Heart right ventricle (tissue), 16 donors: ENCODE results near the gene CCDC102A. TPM values are rescaled to one million over a fixed set of nuclear protein-coding genes. Genes with fewer than 3 reads are reported as not detected.

Experiments
- ATAC-seq, 8 donors: fragments of 200-7000 bp; cut with Tn5 transposase; one replicate each; pipeline ENCODE4 v1.9.1; 2020; ENCODE audit warnings: mild to moderate bottlenecking in 8 of 8, moderate library complexity in 8 of 8, moderate number of reproducible peaks in 1 of 8
- DNase-seq, 2 donors: peaks; one replicate each; pipeline ENCODE4 v3.0.0-alpha.2; 2020
- H3K27ac ChIP-seq, 10 donors: fragments of 200-600 bp; sonication (generic) in 2 of 10; one replicate each; pipeline versions ENCODE4 v1.5.0 to v1.8.0; 2020 to 2022; ENCODE audit warnings: mild to moderate bottlenecking in 3 of 10
- H3K27me3 ChIP-seq, 7 donors: fragments of 200-600 bp; one replicate each; pipeline ENCODE4 v1.8.0; 2021 to 2022; ENCODE audit warnings: mild to moderate bottlenecking in 2 of 7
- H3K36me3 ChIP-seq, 9 donors: fragments of 200-600 bp; sonication (generic) in 1 of 9; one replicate each; pipeline versions ENCODE4 v1.5.0 to v1.8.0; 2020 to 2022; ENCODE audit warnings: mild to moderate bottlenecking in 2 of 9
- H3K4me1 ChIP-seq, 9 donors: fragments of 200-600 bp; sonication (generic) in 1 of 9; one replicate each; pipeline versions ENCODE4 v1.5.0 to v1.8.0; 2020 to 2022; ENCODE audit warnings: mild to moderate bottlenecking in 4 of 9
- H3K4me3 ChIP-seq, 10 donors: fragments of 200-600 bp; sonication (generic) in 2 of 10; one replicate each; pipeline versions ENCODE4 v1.5.0 to v1.8.0; 2020 to 2022; ENCODE audit warnings: mild to moderate bottlenecking in 7 of 10, moderate library complexity in 2 of 10
- H3K9me3 ChIP-seq, 11 donors: fragments of 200-600 bp in 10 of 11; sonication (generic) in 2 of 11; one replicate each; pipeline versions ENCODE4 v1.5.0 to v1.8.0; 2013 to 2022; ENCODE audit warnings: mild to moderate bottlenecking in 2 of 11, control low read depth in 1 of 11, moderate library complexity in 1 of 11
- CTCF ChIP-seq, 9 donors: fragments of 200-600 bp; sonication (generic) in 2 of 9; IDR thresholded peaks; one replicate each; pipeline versions ENCODE4 v1.5.0 to v1.8.0; 2021 to 2022; ENCODE audit warnings: antibody characterized with exemption in 9 of 9, mild to moderate bottlenecking in 5 of 9, moderate library complexity in 1 of 9
- WGBS, 2 donors: extraction: QIAGEN DNeasy Blood & Tissue Kit; methylation state at CpG; one replicate each; pipeline ENCODE4 v1.1.7; 2013; ENCODE audit warnings: inconsistent platforms in 1 of 2; 5-methylcytosine and 5-hydroxymethylcytosine counted together
- intact Hi-C, 10 donors: fragments of 100-400 bp; cut with DNase I; formaldehyde crosslinking; loops; one replicate each; pipeline versions ENCODE4 v1.11.1 to v1.14.2; 2022
- polyA plus RNA-seq, 2 donors: library from polyadenylated mRNA; stranded (reverse); fragments of 200-250 nt; gene quantifications; one replicate each; pipeline ENCODE4 v1.2.3, GENCODE V29; 2013
- total RNA-seq, 10 donors: library from RNA; stranded (reverse); fragmentation: NEBNext Ultra II Directional in 3 of 10; extraction: Animal tissue kit (Norgen Biotek cat#: 25700) in 3 of 10; gene quantifications; one replicate each; pipeline versions ENCODE4 v1.2.1 to v1.2.4, GENCODE V29; 2021 to 2023
- donor health status: Arrhythmogenic right ventricular cardiomyopathy.
- donor health status: ischemic (EF 13 %, LVEDD 7.1; RV severe dilation, severe dysfunction).
- donor health status: healthy with polysubstance abuse.
- donor health status: DM: no; HTN: yes; CAD: no.
- donor health status: DM: no; HTN: no; CAD: no.
- donor health status: ischemic (EF 25% LVEDD 6.9; RV normal size, moderate dysfunction).
- donor health status: ischemic (EF 25% LVEDD 5.7; RV mildly dilated, moderate dysfunction).
- donor health status: healthy.
- donor health status: DM: yes; HTN: yes; CAD: no.
- donor health status: Ischemic cardiomyopathy.
- donor health status: ischemic (EF 35%, LVEDD 5.7; RV mildly dilated, moderate dysfunction).
- donor health status: nonischemic (EF 11% LVEDD 7.7; RV severe dilation, severe dysfunction).
- donor health status: DM: yes; HTN: yes; CAD: no.
- donor health status: PGD.
- donor health status: ischemic (EF 29% LVEDD 5.4; RV normal size, mild dysfunction).
- donor health status: nonischemic (EF 23%, LVEDD 6.1; RV moderate dilation, normal function).

Gene CCDC102A
- total and polyA plus RNA-seq, 12 donors, result 3.1 to 10.2 (median 5.1) TPM

GRCh38 chr16:57532266-57532625 is 4.1 kb downstream of the CCDC102A start:
- peaks cover 0 to 11% (median 0%) of the 10 kb centered on the region in 9 donors for H3K36me3 ChIP-seq
- intact Hi-C loops, result loop anchor here in 1 of 10 donors (5.0 kb wide), 1 partner anchor 45 kb away; the partner anchor contains the start of gene DOK4
- H3K4me3 ChIP-seq, result no peak overlapping the region
- H3K4me1 ChIP-seq, result peaks cover 7 to 64% (median 45%) of the 10 kb centered on the region in 9 donors
- no peak for TF ChIP-seq CTCF (IDR thresholded peaks at IDR 0.05)
- H3K27ac ChIP-seq, result no peak overlapping the region
- H3K9me3 ChIP-seq, result no peaks in the 10 kb centered on the region
- 89 to 90% methylated on average over 7 of the region's 7 CpGs for WGBS, 2 donors
- ATAC-seq, result no peak
- DNase-seq, result no peak
- peaks cover 0 to 42% (median 0%) of the 10 kb centered on the region in 7 donors for H3K27me3 ChIP-seq

GRCh38 chr16:57531635-57532265 is 4.6 kb downstream of the CCDC102A start:
- DNase-seq (peak in 1 of 2 donors; percentile 2), ATAC-seq (no peak)
- Histone ChIP-seq H3K4me1 (peaks cover 7 to 59% (median 40%) of the 10 kb centered on the region in 9 donors), H3K4me3 (no peak overlapping the region), H3K27ac (no peak overlapping the region), H3K9me3 (no peaks in the 10 kb centered on the region), H3K36me3 (peaks cover 0 to 16% (median 0%) of the 10 kb centered on the region in 9 donors), H3K27me3 (peaks cover 0 to 41% (median 0%) of the 10 kb centered on the region in 7 donors)
- intact Hi-C loops, result loop anchor here in 1 of 10 donors (5.0 kb wide), 1 partner anchor 44 kb away; the partner anchor contains the start of gene DOK4
- 90 to 91% methylated on average over 8 of the region's 8 CpGs for WGBS, 2 donors
- no peak for TF ChIP-seq CTCF (IDR thresholded peaks at IDR 0.05)

GRCh38 chr16:57531253-57531575 is 5.2 kb downstream of the CCDC102A start:
- WGBS, 2 donors, result 88 to 92% methylated on average over 3 of the region's 3 CpGs
- H3K36me3 ChIP-seq, result peaks cover 0 to 19% (median 0%) of the 10 kb centered on the region in 9 donors
- peaks cover 7 to 55% (median 38%) of the 10 kb centered on the region in 9 donors for H3K4me1 ChIP-seq
- intact Hi-C loops, result loop anchor here in 1 of 10 donors (5.0 kb wide), 1 partner anchor 44 kb away; the partner anchor contains the start of gene DOK4
- ATAC-seq (no peak), DNase-seq (peak in 1 of 2 donors; percentile 5)
- no peak for TF ChIP-seq CTCF (IDR thresholded peaks at IDR 0.05)
- H3K27me3 ChIP-seq, result peaks cover 0 to 36% (median 0%) of the 10 kb centered on the region in 7 donors
- no peak overlapping the region for H3K4me3 ChIP-seq
- H3K9me3 ChIP-seq, result no peaks in the 10 kb centered on the region
- H3K27ac ChIP-seq, result no peak overlapping the region

GRCh38 chr16:57530522-57531252 is 5.7 kb downstream of the CCDC102A start:
- ATAC-seq (no peak), DNase-seq (peak in 1 of 2 donors; percentile 3)
- intact Hi-C loops, result loop anchor here in 1 of 10 donors (5.0 kb wide), 1 partner anchor 43 kb away; the partner anchor contains the start of gene DOK4
- Histone ChIP-seq H3K27ac (peak overlapping the region in 2 of 10 donors; percentile 7 to 83), H3K36me3 (peaks cover 0 to 19% (median 0%) of the 10 kb centered on the region in 9 donors), H3K4me1 (peaks cover 7 to 59% (median 38%) of the 10 kb centered on the region in 9 donors), H3K9me3 (no peaks in the 10 kb centered on the region), H3K4me3 (no peak overlapping the region), H3K27me3 (peaks cover 0 to 31% (median 0%) of the 10 kb centered on the region in 7 donors)
- no peak for TF ChIP-seq CTCF (IDR thresholded peaks at IDR 0.05)
- WGBS, 2 donors, result 87% methylated on average over 22 of the region's 22 CpGs
